Skeletal muscle tissue (tissue), 4 donors: ENCODE data around the gene GALNT16. TPM values are rescaled to one million over a fixed set of nuclear protein-coding genes. Genes with fewer than 3 reads are reported as not detected.
"Not testable (repeated sequence)": the region's sequence is repeated elsewhere in the genome, so short reads cannot be mapped to it uniquely, and the experiment has no call there.

Experiments
- H3K27ac ChIP-seq: one replicate; pipeline ENCODE4 v1.7.0; 2013; ENCODE audit warnings: mild to moderate bottlenecking, low read depth, low read length, inconsistent platforms
- H3K27me3 ChIP-seq, 3 donors: one replicate each; pipeline ENCODE4 v1.7.0; 2013; ENCODE audit warnings: low read length in 3 of 3; ENCODE audit not compliant: control insufficient read depth in 3 of 3, insufficient read depth in 3 of 3
- H3K36me3 ChIP-seq, 3 donors: one replicate each; pipeline ENCODE4 v1.7.0; 2013; ENCODE audit warnings: low read length in 3 of 3; ENCODE audit not compliant: control insufficient read depth in 3 of 3, insufficient read depth in 3 of 3
- H3K4me1 ChIP-seq, 3 donors: one replicate each; pipeline ENCODE4 v1.7.0; 2013; ENCODE audit warnings: low read length in 3 of 3, mild to moderate bottlenecking in 3 of 3; ENCODE audit not compliant: control insufficient read depth in 3 of 3, insufficient read depth in 3 of 3
- H3K4me3 ChIP-seq, 3 donors: one replicate each; pipeline ENCODE4 v1.7.0; 2013; ENCODE audit warnings: low read length in 3 of 3
- H3K9ac ChIP-seq, 3 donors: one replicate each; pipeline ENCODE4 v1.7.0; 2013; ENCODE audit warnings: low read length in 3 of 3, mild to moderate bottlenecking in 3 of 3, moderate library complexity in 2 of 3, low read depth in 1 of 3
- H3K9me3 ChIP-seq, 3 donors: one replicate each; pipeline ENCODE4 v1.7.0; 2013; ENCODE audit warnings: low read length in 3 of 3; ENCODE audit not compliant: control insufficient read depth in 3 of 3
- total RNA-seq: library from RNA; depleted of rRNA; stranded (reverse); fragments of >200 nt; gene quantifications from one replicate; pipeline ENCODE4 v1.2.3, GENCODE V29; 2014
- donor health status: Osteomylitis.

The GALNT16 gene
- total RNA-seq, 1 donor from 2014 or later = 8.4 TPM

- no peak overlapping the region for H3K9ac ChIP-seq
- no peaks in the 10 kb centered on the region for H3K9me3 ChIP-seq
- H3K4me3 ChIP-seq = no peak overlapping the region
- H3K27me3 ChIP-seq = peaks cover 0 to 3% (median 2%) of the 10 kb centered on the region in 3 donors
- peak overlapping the region; percentile 62 for H3K27ac ChIP-seq
- no peaks in the 10 kb centered on the region for H3K36me3 ChIP-seq
- peaks cover 25 to 35% (median 30%) of the 10 kb centered on the region in 3 donors for H3K4me1 ChIP-seq
Measured at GRCh38 chr14:69289811-69290520, 30.0 kb downstream of the GALNT16 start.

GRCh38 chr14:69290881-69291280, 30.9 kb downstream of the GALNT16 start:
- not testable (repeated sequence) for H3K4me3 ChIP-seq, H3K36me3 ChIP-seq, H3K9ac ChIP-seq, H3K27me3 ChIP-seq, H3K9me3 ChIP-seq
- peaks cover 25 to 35% (median 30%) of the 10 kb centered on the region in 3 donors for H3K4me1 ChIP-seq
- peak overlapping the region; percentile 56 for H3K27ac ChIP-seq

- H3K27me3 ChIP-seq = peaks cover 0 to 3% (median 2%) of the 10 kb centered on the region in 3 donors
- peak overlapping the region in 1 of 3 donors; percentile 1 for H3K9ac ChIP-seq
- peaks cover 25 to 35% (median 30%) of the 10 kb centered on the region in 3 donors for H3K4me1 ChIP-seq
- no peaks in the 10 kb centered on the region for H3K36me3 ChIP-seq
- H3K9me3 ChIP-seq = no peaks in the 10 kb centered on the region
- no peak overlapping the region for H3K4me3 ChIP-seq
- no peak overlapping the region for H3K27ac ChIP-seq
Measured at GRCh38 chr14:69291396-69291795, 31.4 kb downstream of the GALNT16 start.

- H3K4me1 ChIP-seq = peaks cover 25 to 32% (median 30%) of the 10 kb centered on the region in 3 donors
- H3K4me3 ChIP-seq = no peak overlapping the region
- H3K9me3 ChIP-seq = no peaks in the 10 kb centered on the region
- no peaks in the 10 kb centered on the region for H3K36me3 ChIP-seq
- H3K9ac ChIP-seq = peak overlapping the region in 1 of 3 donors; percentile 55
- H3K27ac ChIP-seq = no peak overlapping the region
- H3K27me3 ChIP-seq = peaks cover 0 to 3% (median 2%) of the 10 kb centered on the region in 3 donors
Measured at GRCh38 chr14:69291891-69292561, 32.1 kb downstream of the GALNT16 start.

GRCh38 chr14:69298131-69299071, 38.4 kb downstream of the GALNT16 start:
- Histone ChIP-seq H3K4me3 (no peak overlapping the region), H3K9ac (no peak overlapping the region), H3K27ac (no peak overlapping the region)

GRCh38 chr14:69299286-69300035, 39.5 kb downstream of the GALNT16 start:
- no peaks in the 10 kb centered on the region for H3K9me3 ChIP-seq
- peaks cover 0 to 2% (median 2%) of the 10 kb centered on the region in 3 donors for H3K27me3 ChIP-seq
- H3K9ac ChIP-seq = no peak overlapping the region
- peaks cover 10 to 20% (median 16%) of the 10 kb centered on the region in 3 donors for H3K4me1 ChIP-seq
- H3K27ac ChIP-seq = no peak overlapping the region
- no peak overlapping the region for H3K4me3 ChIP-seq
- no peaks in the 10 kb centered on the region for H3K36me3 ChIP-seq

More at GRCh38 chr14:69298131-69299071, 38.4 kb downstream of the GALNT16 start:
- peaks cover 10 to 20% (median 16%) of the 10 kb centered on the region in 3 donors for H3K4me1 ChIP-seq
- H3K36me3 ChIP-seq = no peaks in the 10 kb centered on the region
- no peaks in the 10 kb centered on the region for H3K9me3 ChIP-seq
- peaks cover 0 to 2% (median 2%) of the 10 kb centered on the region in 3 donors for H3K27me3 ChIP-seq

GRCh38 chr14:69300601-69301221, 40.8 kb downstream of the GALNT16 start:
- Histone ChIP-seq H3K4me1 (peaks cover 10 to 20% (median 16%) of the 10 kb centered on the region in 3 donors), H3K4me3 (no peak overlapping the region), H3K9me3 (no peaks in the 10 kb centered on the region), H3K9ac (no peak overlapping the region), H3K27me3 (peaks cover 0 to 2% (median 2%) of the 10 kb centered on the region in 3 donors), H3K36me3 (no peaks in the 10 kb centered on the region), H3K27ac (no peak overlapping the region)

- H3K9ac ChIP-seq = no peak overlapping the region
- peaks cover 2 to 5% (median 3%) of the 10 kb centered on the region in 3 donors for H3K27me3 ChIP-seq
- no peak overlapping the region for H3K27ac ChIP-seq
- no peak overlapping the region for H3K4me3 ChIP-seq
- H3K4me1 ChIP-seq = peaks cover 10 to 20% (median 16%) of the 10 kb centered on the region in 3 donors
- no peaks in the 10 kb centered on the region for H3K36me3 ChIP-seq
- no peaks in the 10 kb centered on the region for H3K9me3 ChIP-seq
Measured at GRCh38 chr14:69303086-69303485, 43.1 kb downstream of the GALNT16 start.

- Histone ChIP-seq H3K27ac (no peak overlapping the region), H3K36me3 (no peaks in the 10 kb centered on the region), H3K27me3 (no peaks in the 10 kb centered on the region)
Measured at GRCh38 chr14:69312608-69313007, 52.6 kb downstream of the GALNT16 start.

More at GRCh38 chr14:69312608-69313007, 52.6 kb downstream of the GALNT16 start:
- no peak overlapping the region for H3K9ac ChIP-seq
- H3K9me3 ChIP-seq = no peaks in the 10 kb centered on the region
- H3K4me3 ChIP-seq = no peak overlapping the region
- peaks cover 19 to 27% (median 23%) of the 10 kb centered on the region in 3 donors for H3K4me1 ChIP-seq
